Adrenal gland (tissue), 12 donors: Measurements from ENCODE around the gene PCED1B. TPM values are rescaled to one million over a fixed set of nuclear protein-coding genes. Genes with fewer than 3 reads are reported as not detected.

Experiments
- DNase-seq, 7 donors: peaks; one replicate each; pipeline ENCODE4 v3.0.0-alpha.2; 2019 to 2020
- H3K27ac ChIP-seq, 5 donors: fragments of 200-600 bp; sonication (generic) in 4 of 5; 1 replicate in 3 of 5; 2 replicates in 2 of 5; pipeline versions ENCODE4 v1.5.1 to v1.8.0; 2016 to 2020; ENCODE audit warnings: mild to moderate bottlenecking in 1 of 5
- H3K27me3 ChIP-seq: fragments of 200-600 bp; 2 replicates; pipeline ENCODE4 v1.8.0; 2021
- H3K36me3 ChIP-seq, 2 donors: fragments of 200-600 bp; replicated peaks in 1 of 2; 1 replicate in 1 of 2; 2 replicates in 1 of 2; pipeline versions ENCODE4 v1.5.1 to v1.8.0; 2018 to 2022
- H3K4me1 ChIP-seq, 2 donors: fragments of 200-600 bp; replicated peaks in 1 of 2; 1 replicate in 1 of 2; 2 replicates in 1 of 2; pipeline versions ENCODE4 v1.5.1 to v1.8.0; 2018 to 2021
- H3K4me3 ChIP-seq, 4 donors: fragments of 200-600 bp; sonication (generic) in 3 of 4; one replicate each; pipeline ENCODE4 v1.5.1; 2016 to 2018
- H3K9me3 ChIP-seq, 3 donors: fragments of 200-600 bp; sonication (generic) in 1 of 3; replicated peaks in 1 of 3; 1 replicate in 2 of 3; 2 replicates in 1 of 3; pipeline versions ENCODE4 v1.5.1 to v1.8.0; 2016 to 2021
- POLR2A ChIP-seq, 2 donors: fragments of 450-650 bp; IDR thresholded peaks; one replicate each; pipeline ENCODE4 v1.6.1; 2017; ENCODE audit warnings: antibody characterized with exemption in 2 of 2, mild to moderate bottlenecking in 2 of 2, moderate library complexity in 1 of 2
- WGBS, 4 donors: extraction: QIAGEN DNeasy Blood & Tissue Kit in 2 of 4; methylation state at CpG; one replicate each; pipeline versions ENCODE4 v1.1.5 to v1.1.7; 2013 to 2017; 5-methylcytosine and 5-hydroxymethylcytosine counted together
- intact Hi-C, 2 donors: fragments of 100-400 bp; cut with DNase I; formaldehyde crosslinking; loops; one replicate each; pipeline versions ENCODE4 v1.14.1 to v1.15.0; 2022 to 2023
- polyA plus RNA-seq, 3 donors: library from polyadenylated mRNA; stranded (reverse); fragments of 200-250 nt in 2 of 3; fragments of 350-450 nt in 1 of 3; fragmentation: Illumina TruSeq in 1 of 3; extraction: RNeasy Lipid Tissue Mini Kit (QIAGEN cat#74804) in 1 of 3; gene quantifications; one replicate each; pipeline ENCODE4 v1.2.3, GENCODE V29; 2013 to 2014
- total RNA-seq, 9 donors: library from RNA; depleted of rRNA in 4 of 9; stranded (reverse); fragments of >200 nt in 4 of 9; fragments of 120-200 nt in 1 of 9; fragmentation: NEBNext Ultra II Directional in 1 of 9; extraction: Animal tissue kit (Norgen Biotek cat#: 25700) in 1 of 9; gene quantifications; one replicate each; pipeline versions ENCODE4 v1.1.0 to v1.2.4, GENCODE V29; 2013 to 2023
- TF ChIP-seq, protein P1 (sequence below), 6 experiments: fragments of 450-650 bp in 4 of 6; fragments of 200-600 bp in 2 of 6; sonication (generic) in 1 of 6; IDR thresholded peaks; 1 replicate in 5 of 6; 2 replicates in 1 of 6; pipeline versions ENCODE4 v1.5.1 to v1.8.0; 2016 to 2021; ENCODE audit warnings: antibody characterized with exemption in 6 of 6, mild to moderate bottlenecking in 2 of 6, moderate library complexity in 1 of 6
- donor health status: healthy with polysubstance abuse.
- donor health status: Bipolar disorder and iron deficiency.
- donor health status: DM: yes; HTN: yes; CAD: no.
- donor health status: DM: no; HTN: no; CAD: no.
- donor health status: DM: no; HTN: no; CAD: no.
- donor health status: DM: yes; HTN: yes; CAD: no.

The PCED1B gene
- total and polyA plus RNA-seq, 12 donors: 8.0 to 110 (median 39.9) TPM

DNA sequence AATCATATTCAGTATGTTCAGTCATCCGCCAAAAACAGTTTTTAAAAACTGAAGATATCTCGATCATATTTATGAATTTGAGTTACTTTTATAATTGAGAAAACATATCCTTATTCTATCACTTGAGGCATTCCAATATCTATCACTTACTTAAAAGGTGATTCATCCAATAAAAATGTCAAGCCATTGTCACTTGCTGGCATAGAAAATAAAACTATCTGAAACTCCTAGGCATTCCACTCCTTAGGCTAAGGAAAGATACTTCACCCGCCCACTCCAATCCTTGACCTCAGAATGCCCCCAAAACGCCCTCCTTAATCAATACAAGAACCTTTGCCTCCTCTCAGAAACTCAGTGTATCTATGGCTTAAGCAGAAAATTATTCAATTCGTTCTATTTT lies 51.6 kb downstream of the PCED1B start:
- WGBS, 4 donors: 67 to 86% (median 84%) methylated on average over 5 of the region's 5 CpGs
- no peak overlapping the region for H3K4me3 ChIP-seq
- H3K4me1 ChIP-seq: peaks cover 0 to 4% of the 10 kb centered on the region in 2 donors
- no peak overlapping the region for H3K27ac ChIP-seq
- H3K36me3 ChIP-seq: no peaks in the 10 kb centered on the region
- TF ChIP-seq POLR2A (IDR thresholded peaks at IDR 0.05): no peak
- TF ChIP-seq, protein P1, sequence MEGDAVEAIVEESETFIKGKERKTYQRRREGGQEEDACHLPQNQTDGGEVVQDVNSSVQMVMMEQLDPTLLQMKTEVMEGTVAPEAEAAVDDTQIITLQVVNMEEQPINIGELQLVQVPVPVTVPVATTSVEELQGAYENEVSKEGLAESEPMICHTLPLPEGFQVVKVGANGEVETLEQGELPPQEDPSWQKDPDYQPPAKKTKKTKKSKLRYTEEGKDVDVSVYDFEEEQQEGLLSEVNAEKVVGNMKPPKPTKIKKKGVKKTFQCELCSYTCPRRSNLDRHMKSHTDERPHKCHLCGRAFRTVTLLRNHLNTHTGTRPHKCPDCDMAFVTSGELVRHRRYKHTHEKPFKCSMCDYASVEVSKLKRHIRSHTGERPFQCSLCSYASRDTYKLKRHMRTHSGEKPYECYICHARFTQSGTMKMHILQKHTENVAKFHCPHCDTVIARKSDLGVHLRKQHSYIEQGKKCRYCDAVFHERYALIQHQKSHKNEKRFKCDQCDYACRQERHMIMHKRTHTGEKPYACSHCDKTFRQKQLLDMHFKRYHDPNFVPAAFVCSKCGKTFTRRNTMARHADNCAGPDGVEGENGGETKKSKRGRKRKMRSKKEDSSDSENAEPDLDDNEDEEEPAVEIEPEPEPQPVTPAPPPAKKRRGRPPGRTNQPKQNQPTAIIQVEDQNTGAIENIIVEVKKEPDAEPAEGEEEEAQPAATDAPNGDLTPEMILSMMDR (IDR thresholded peaks at IDR 0.05): no peak
- intact Hi-C loops: no loop called here
- DNase-seq: no peak
- no peaks in the 10 kb centered on the region for H3K9me3 ChIP-seq
- H3K27me3 ChIP-seq: no peaks in the 10 kb centered on the region

DNA sequence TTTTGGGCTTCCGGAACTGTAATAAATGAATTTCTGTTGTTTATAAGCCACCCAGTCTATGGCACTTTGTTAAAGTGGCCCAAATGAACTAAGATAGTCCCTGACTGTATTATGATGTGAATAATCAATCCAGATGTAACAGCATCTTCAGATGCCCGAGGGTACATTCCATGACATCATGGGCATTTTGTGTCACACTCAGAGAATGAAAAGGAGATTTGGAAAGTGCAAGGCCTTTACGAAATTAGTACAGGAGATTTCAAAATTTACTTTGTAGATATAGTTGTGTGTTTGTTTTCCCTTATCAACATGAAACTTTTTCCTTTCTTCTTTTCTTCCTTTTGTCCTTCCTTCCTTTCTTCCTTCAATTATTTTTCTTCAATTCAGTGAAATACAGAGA lies 54.6 kb downstream of the PCED1B start:
- intact Hi-C loops: no loop called here
- no peak for DNase-seq

DNA sequence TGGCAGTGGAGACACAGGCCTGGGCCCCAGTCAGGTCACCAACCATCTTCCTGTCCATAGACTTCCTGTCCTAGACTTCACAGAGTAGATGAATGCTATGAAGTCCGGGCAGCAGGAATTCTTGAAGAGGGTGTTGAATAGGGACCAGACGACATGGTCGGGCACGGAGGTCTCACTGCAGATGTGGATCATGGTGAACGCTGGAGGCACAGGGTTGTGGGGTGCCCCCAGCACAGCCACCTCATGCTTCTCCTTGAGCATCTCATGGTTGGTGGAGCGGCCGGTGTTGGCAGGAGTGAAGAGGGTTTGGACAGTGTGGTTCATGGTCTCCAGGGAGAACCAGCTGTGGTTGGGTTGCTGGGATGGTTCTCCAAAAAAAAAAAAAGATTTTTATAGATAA lies 56.2 kb downstream of the PCED1B start:
- intact Hi-C loops: no loop called here
- H3K4me1 ChIP-seq: peaks cover 0 to 4% of the 10 kb centered on the region in 2 donors
- H3K36me3 ChIP-seq: no peaks in the 10 kb centered on the region
- 95 to 100% (median 97%) methylated on average over 7 of the region's 7 CpGs for WGBS, 4 donors
- DNase-seq: no peak
- H3K27me3 ChIP-seq: no peaks in the 10 kb centered on the region
- no peaks in the 10 kb centered on the region for H3K9me3 ChIP-seq
- TF ChIP-seq, protein P1 (IDR thresholded peaks at IDR 0.05): no peak
- TF ChIP-seq POLR2A (IDR thresholded peaks at IDR 0.05): no peak
- H3K4me3 ChIP-seq: no peak overlapping the region
- no peak overlapping the region for H3K27ac ChIP-seq

More for the DNA sequence above, 54.6 kb downstream of the PCED1B start:
- TF ChIP-seq, protein P1 (IDR thresholded peaks at IDR 0.05): no peak
- no peak for TF ChIP-seq POLR2A (IDR thresholded peaks at IDR 0.05)
- no peaks in the 10 kb centered on the region for H3K27me3 ChIP-seq
- H3K36me3 ChIP-seq: no peaks in the 10 kb centered on the region
- no peak overlapping the region for H3K4me3 ChIP-seq
- H3K4me1 ChIP-seq: peaks cover 0 to 4% of the 10 kb centered on the region in 2 donors
- WGBS, 4 donors: 79 to 89% (median 83%) methylated on average over 3 of the region's 3 CpGs
- no peaks in the 10 kb centered on the region for H3K9me3 ChIP-seq
- H3K27ac ChIP-seq: no peak overlapping the region

DNA sequence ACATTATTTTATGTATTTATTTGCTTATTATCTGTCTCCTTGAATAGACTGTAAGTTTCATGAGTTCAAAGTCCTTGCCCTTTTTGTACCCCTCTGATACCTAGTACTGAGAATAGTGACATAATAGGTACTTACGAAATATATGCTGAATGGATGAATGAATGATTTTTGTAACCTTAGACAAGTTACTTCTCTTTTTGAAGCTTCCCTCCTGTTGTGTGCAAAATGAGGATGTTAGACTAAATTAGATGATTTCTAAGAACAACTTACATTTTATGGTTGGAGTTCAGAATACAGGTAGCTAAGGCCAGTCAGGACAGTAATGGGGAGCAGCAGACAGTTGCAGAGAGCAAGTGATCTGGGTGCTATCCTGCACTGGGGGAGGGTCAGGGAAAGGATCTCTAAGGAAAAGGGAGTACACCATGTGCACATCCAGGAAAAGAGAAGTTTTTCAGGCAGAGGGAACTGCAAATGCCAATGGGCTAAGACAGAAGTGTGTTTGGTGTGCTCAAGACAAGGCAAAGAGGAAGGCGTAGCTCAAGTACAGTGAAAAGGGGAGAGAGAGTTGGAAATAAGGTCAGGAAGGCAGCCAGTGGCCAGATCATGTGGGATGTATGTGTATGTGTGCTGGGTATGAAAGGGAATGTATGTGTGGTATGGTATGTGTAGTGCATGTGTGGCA lies 59.7 kb downstream of the PCED1B start:
- H3K9me3 ChIP-seq: no peaks in the 10 kb centered on the region
- H3K27ac ChIP-seq: no peak overlapping the region
- 78 to 80% (median 79%) methylated on average over 2 of the region's 2 CpGs for WGBS, 4 donors
- no peaks in the 10 kb centered on the region for H3K36me3 ChIP-seq
- intact Hi-C loops: no loop called here
- H3K27me3 ChIP-seq: no peaks in the 10 kb centered on the region
- H3K4me3 ChIP-seq: no peak overlapping the region
- no peaks in the 10 kb centered on the region for H3K4me1 ChIP-seq
- TF ChIP-seq, protein P1 (IDR thresholded peaks at IDR 0.05): no peak
- TF ChIP-seq POLR2A (IDR thresholded peaks at IDR 0.05): no peak
- no peak for DNase-seq
